AG09319 (cell line): ENCODE results near the gene WFDC1.

Experiments
- DNase-seq: peaks from one replicate; pipeline ENCODE4 v3.0.0-alpha.2; 2010; ENCODE audit warnings: low read depth; ENCODE audit errors: extremely low read depth
- TF ChIP-seq, protein P1 (sequence below): IDR thresholded peaks from 2 replicates; pipeline ENCODE4 v1.5.1; 2011; ENCODE audit warnings: low read depth, mild to moderate bottlenecking, inconsistent platforms, low read length, moderate library complexity

The WFDC1 gene

DNA sequence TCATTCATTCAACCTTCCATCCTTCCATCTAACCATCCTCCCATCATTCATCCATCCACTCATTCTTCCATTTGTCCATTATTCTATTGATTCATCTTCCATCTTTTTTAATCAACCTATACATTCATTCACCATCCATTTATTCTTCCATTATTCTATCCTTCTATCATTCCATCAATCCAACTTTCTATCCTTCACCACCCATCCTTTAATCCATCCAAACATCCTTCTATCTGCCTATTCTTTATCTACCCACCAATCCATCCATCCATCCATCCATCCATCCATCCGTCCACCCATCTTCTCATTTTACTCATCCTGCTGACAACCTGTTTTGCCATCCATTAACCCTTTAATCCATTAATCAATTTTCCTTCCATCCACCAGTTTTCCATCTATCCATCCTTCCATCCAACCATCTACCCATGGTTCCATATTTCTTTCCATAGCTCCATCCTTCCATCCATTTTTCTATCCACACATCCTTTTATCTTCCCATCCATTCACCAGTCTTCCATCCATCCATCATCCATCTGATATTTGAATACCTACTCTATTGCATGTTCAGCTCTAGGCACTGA is 21.8 kb upstream of the WFDC1 start:
- TF ChIP-seq, protein P1, sequence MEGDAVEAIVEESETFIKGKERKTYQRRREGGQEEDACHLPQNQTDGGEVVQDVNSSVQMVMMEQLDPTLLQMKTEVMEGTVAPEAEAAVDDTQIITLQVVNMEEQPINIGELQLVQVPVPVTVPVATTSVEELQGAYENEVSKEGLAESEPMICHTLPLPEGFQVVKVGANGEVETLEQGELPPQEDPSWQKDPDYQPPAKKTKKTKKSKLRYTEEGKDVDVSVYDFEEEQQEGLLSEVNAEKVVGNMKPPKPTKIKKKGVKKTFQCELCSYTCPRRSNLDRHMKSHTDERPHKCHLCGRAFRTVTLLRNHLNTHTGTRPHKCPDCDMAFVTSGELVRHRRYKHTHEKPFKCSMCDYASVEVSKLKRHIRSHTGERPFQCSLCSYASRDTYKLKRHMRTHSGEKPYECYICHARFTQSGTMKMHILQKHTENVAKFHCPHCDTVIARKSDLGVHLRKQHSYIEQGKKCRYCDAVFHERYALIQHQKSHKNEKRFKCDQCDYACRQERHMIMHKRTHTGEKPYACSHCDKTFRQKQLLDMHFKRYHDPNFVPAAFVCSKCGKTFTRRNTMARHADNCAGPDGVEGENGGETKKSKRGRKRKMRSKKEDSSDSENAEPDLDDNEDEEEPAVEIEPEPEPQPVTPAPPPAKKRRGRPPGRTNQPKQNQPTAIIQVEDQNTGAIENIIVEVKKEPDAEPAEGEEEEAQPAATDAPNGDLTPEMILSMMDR, result no peak
- no peak for DNase-seq

DNA sequence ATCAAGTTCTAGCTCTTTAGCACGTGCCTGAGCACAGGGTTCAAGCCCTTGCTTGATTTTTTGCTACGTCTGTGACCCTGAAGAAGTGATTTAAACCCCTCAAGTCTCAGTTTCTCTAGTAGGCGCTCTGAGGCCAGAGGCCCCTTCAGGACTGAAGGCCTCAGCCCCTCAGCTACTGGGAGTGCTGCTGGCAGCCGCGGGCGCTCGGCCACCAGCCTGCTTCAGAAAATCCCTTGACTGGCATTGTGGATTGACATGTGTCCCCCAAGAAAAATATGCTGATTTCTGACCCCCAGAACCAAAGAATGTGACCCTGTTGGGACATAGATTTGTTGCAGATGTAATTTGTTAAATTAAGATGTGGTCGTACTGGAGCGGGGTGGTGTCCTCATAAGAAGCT is 20.2 kb upstream of the WFDC1 start:
- no peak for DNase-seq
- TF ChIP-seq, protein P1, result no peak

DNA sequence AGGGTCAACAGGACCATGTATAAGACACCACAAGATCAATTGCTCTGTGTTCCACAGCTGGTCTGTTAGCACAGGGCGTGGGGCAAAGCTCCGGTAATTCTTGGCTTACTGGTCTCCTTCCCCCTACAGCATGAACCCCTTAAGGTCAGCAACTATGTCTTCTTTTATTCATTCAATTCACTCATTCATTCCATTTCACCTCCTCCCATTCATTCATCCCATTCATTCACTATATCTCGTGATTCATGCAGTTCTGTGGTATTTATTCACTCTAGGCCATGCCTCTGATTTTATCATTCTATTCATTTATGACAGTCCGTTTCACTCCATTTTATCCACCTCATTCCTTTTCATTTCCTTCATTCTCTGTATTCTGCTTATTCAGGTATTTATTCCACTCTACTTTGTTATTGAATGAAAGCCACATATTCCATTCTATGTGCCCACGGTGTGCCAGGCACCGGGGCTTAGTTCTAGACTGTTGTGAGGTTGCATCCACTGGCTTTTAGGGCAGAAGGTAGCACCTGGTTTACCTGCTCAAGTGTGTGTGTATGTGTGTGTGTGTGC is 19.0 kb upstream of the WFDC1 start:
- TF ChIP-seq, protein P1, result no peak
- no peak for DNase-seq

DNA sequence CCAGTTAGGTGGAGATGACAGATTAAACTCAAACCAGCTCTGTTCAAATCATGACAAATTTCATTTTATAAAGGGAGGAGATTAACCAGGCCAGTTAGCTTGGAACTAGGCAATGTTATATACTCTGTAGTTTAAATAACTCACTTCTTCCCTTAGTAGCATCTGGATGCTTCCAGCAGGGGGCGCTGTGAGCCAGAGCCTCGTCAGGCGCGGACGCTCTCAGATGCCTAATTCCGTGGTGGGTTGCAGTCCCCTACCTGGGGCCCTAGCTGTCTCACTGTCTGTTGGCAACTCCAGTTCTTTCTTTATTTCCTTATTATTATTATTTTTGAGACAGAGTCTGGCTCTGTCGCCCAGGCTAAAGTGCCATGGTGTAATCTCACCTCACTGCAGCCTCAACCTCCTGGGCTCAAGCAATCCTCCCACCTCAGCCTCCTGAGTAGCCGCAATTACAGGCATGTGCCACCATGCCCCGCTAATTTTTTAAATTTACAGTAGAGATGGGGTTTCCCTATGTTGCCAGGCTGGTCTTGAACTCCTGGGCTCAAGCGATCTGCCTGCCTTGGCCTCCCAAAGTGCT is 17.3 kb upstream of the WFDC1 start:
- TF ChIP-seq, protein P1, result peak; percentile 79

DNA sequence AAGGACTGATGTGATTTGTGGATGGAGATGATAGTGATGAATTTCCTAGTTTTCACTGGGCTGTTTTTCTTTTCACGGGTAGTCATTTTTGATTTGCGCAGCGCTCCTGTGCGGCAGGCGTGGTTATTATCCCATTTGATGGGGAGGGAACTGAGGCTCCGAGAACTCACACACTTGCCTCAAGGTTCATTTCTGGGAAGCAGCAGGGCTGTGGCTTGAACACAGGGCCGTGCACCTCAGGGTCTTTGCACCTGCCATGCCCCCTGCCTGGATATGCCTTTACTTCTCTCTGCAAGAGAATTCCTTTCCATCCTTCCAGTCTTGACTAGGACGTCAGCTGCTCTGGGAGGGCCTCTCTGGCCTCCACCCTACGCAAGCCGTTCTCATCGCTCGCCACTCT is 16.3 kb upstream of the WFDC1 start:
- TF ChIP-seq, protein P1, result no peak

More for the DNA sequence above, 17.3 kb upstream of the WFDC1 start:
- DNase-seq, result peak; percentile 3

DNA sequence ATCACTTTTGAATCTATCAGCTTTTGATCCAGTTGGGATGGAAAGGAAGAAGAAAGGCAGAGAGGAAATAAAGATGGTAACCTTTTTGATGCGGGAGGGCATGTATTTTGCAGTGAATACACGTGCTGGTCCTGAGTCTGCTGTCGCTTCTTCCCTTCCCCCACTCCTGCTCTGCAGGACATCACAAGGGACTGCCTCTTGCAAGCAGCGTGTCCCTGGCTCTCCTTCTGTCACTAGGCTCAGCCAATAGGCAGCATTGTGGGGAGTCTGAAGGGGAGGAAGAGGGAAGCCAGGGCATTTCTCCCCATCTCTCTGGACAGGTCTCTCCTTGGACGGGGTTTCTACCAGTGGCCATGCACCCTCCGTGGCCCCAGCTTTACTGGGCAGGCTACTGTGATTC is 15.7 kb upstream of the WFDC1 start:
- DNase-seq, result no peak
- TF ChIP-seq, protein P1, result no peak

More for the DNA sequence above, 16.3 kb upstream of the WFDC1 start:
- DNase-seq, result no peak

DNA sequence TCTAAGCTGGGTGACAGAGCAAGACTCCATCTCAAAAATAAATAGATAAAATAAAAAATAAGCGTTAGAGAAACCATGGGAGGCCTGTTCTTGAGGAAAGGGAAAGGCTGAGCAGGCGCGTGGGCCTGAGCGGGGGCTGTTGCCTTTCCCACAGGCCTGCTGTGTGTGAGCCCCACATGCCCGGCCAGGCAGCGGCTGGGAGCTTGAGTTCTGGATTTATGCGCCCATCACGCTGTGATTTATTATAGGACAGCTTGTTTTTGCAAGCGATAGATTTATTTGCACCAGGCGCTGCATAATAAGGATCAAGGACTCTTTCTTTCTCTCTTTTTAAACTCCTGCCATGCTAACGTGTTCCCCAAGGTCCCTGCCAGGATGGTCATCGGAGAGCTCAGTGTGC is 14.8 kb upstream of the WFDC1 start:
- no peak for DNase-seq
- TF ChIP-seq, protein P1, result no peak
